ENCODE results near the gene ROCK2. TPM values are rescaled to one million over a fixed set of nuclear protein-coding genes. Genes with fewer than 3 reads are reported as not detected.
A peak's percentile ranks its signal among the peaks of the same experiment; 100 is the strongest.

The ROCK2 gene
- total and polyA plus RNA-seq, 9 of the 15 experiments (the other 6 are each of a cell fraction or from before 2014, with no cell fraction given) = 4.9 to 30.6 (median 14.3) TPM

- peak; percentile 66 for ATAC-seq
- Histone ChIP-seq H3K9me1 (ENCODE audit: control insufficient read depth, insufficient read depth, low read length) (no peaks in the 10 kb centered on the region), H3K9ac (ENCODE audit: insufficient read depth in 1 of 2, low read depth in 2 of 2, low read length in 2 of 2) (peak overlapping the region; percentile 83 to 94), H3K27me3 (ENCODE audit: control insufficient read depth in 2 of 2, insufficient read depth in 2 of 2, low read length in 2 of 2) (no peaks in the 10 kb centered on the region), H3K27ac (ENCODE audit: extremely low read depth, low read depth, low read length) (peak overlapping the region; percentile 90), H3K36me3 (ENCODE audit: control insufficient read depth, insufficient read depth, low read length) (0 out of 3 replicates have a peak, but pooled peaks cover 3% of the 10 kb centered on the region), H3K4me3 (peak overlapping the region; percentile 87), H3K4me1 (replicated peaks in 1 of 2; ENCODE audit: control insufficient read depth in 2 of 2, insufficient read depth in 2 of 2, low read length in 2 of 2) (peaks cover 14 to 22% of the 10 kb centered on the region in 2 experiments), H3K4me2 (ENCODE audit: insufficient read depth, low read length) (peak overlapping the region; percentile 81), H3K9me3 (replicated peaks; ENCODE audit: control insufficient read depth, insufficient read depth, low read depth, low read length) (no peaks in the 10 kb centered on the region), H2AFZ (ENCODE audit: low read depth, low read length) (peak overlapping the region; percentile 92), H3K79me2 (ENCODE audit: control insufficient read depth, insufficient read depth, low read length) (peaks cover 42% of the 10 kb centered on the region), H4K20me1 (replicated peaks; ENCODE audit: control insufficient read depth, insufficient read depth, low read length) (peaks cover 25% of the 10 kb centered on the region)
- ChIA-PET CTCF (ENCODE audit: low intra/inter-chr PET ratio) (no interaction called here), POLR2A (interaction anchor here (0.6 to 3.5 kb wide), 10 partner anchors 11 to 754 kb away, joined by 3 to 19 read pairs (median 4); no protein-coding TSS in a partner anchor)
- TSS peak; percentile 93 for BruUV-seq (replicated peaks)
- 10% methylated on average over 23 of the region's 58 CpGs for WGBS (ENCODE audit: insufficient coverage, low coverage, missing lambda C conversion rate)
- peak in 2 of 4 experiments; percentile 29 to 79 for DNase-seq (ENCODE audit: extremely low read depth in 1 of 4, low spot score in 3 of 4)
- in situ Hi-C loops (cut with MboI) (no loop called here), intact Hi-C loops (cut with micrococcal nuclease) (loop anchor here (5.0 kb wide), 3 partner anchors 67 to 188 kb away; partner anchors contain the start of gene SLC66A3)
- no peak for FAIRE-seq
- TF ChIP-seq RBM14 (IDR thresholded peaks at IDR 0.05; ENCODE audit: borderline replicate concordance, insufficient read depth, low read depth, low read length) (no peak), GABPA (tag; conservative IDR thresholded peaks at IDR 0.05; ENCODE audit: low read depth) (peak; percentile 75), RBM34 (IDR thresholded peaks at IDR 0.05; ENCODE audit: borderline replicate concordance, insufficient read depth, low read length) (no peak), SREBF1 (IDR thresholded peaks at IDR 0.05; ENCODE audit: borderline replicate concordance, low read depth, low read length) (no peak), ZC3H4 (CRISPR knock-in tag; IDR thresholded peaks at IDR 0.05; ENCODE audit: borderline replicate concordance) (0 out of 2 replicates have a peak, but pooled peaks have one; percentile 33), ZNF445 (CRISPR knock-in tag; IDR thresholded peaks at IDR 0.05; ENCODE audit: low read depth) (no peak), BRF1 (IDR thresholded peaks at IDR 0.05; ENCODE audit: borderline replicate concordance, extremely low read depth, insufficient read length) (no peak), ZNF444 (CRISPR knock-in tag; IDR thresholded peaks at IDR 0.05) (no peak), KAT8 (IDR thresholded peaks at IDR 0.05; ENCODE audit: low read depth) (no peak), KDM4B (IDR thresholded peaks at IDR 0.05; ENCODE audit: borderline replicate concordance in 2 of 2, low read depth in 1 of 2) (no peak), CREB5 (CRISPR knock-in tag; IDR thresholded peaks at IDR 0.05) (no peak), E2F6 (IDR thresholded peaks at IDR 0.05; ENCODE audit: borderline replicate concordance in 1 of 2, extremely low read depth in 1 of 2, insufficient read depth in 1 of 2, insufficient read length in 1 of 2, low read depth in 1 of 2, low read length in 1 of 2, poor library complexity in 1 of 2, severe bottlenecking in 1 of 2) (peak in 1 of 2 experiments; percentile 73), SRSF1 (IDR thresholded peaks at IDR 0.05; ENCODE audit: low read depth, low read length) (no peak), ZNF431 (CRISPR knock-in tag; IDR thresholded peaks at IDR 0.05) (no peak)
- TF ChIP-seq, protein P1, sequence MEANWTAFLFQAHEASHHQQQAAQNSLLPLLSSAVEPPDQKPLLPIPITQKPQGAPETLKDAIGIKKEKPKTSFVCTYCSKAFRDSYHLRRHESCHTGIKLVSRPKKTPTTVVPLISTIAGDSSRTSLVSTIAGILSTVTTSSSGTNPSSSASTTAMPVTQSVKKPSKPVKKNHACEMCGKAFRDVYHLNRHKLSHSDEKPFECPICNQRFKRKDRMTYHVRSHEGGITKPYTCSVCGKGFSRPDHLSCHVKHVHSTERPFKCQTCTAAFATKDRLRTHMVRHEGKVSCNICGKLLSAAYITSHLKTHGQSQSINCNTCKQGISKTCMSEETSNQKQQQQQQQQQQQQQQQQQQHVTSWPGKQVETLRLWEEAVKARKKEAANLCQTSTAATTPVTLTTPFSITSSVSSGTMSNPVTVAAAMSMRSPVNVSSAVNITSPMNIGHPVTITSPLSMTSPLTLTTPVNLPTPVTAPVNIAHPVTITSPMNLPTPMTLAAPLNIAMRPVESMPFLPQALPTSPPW (CRISPR knock-in tag; IDR thresholded peaks at IDR 0.05) = peak; percentile 91
These were observed 681 bp upstream of the ROCK2 start for GRCh38 chr2:11344956-11345677.
